KMS-11 (cell line): ENCODE results near the gene PTMA.
A peak's percentile ranks its signal among the peaks of the same experiment; 100 is the strongest.

Experiments
- H2AFZ ChIP-seq: fragments of 200-600 bp; sonication (generic); 2 replicates; pipeline ENCODE4 v1.6.1; 2016; ENCODE audit warnings: antibody characterized with exemption, mixed run types, low read depth
- H3K27ac ChIP-seq: fragments of 200-600 bp; sonication (generic); 2 replicates; pipeline ENCODE4 v1.6.1; 2016; ENCODE audit warnings: mild to moderate bottlenecking, mixed run types
- H3K27me3 ChIP-seq: fragments of 200-600 bp; sonication (generic); 2 replicates; pipeline ENCODE4 v1.6.1; 2017; ENCODE audit warnings: mild to moderate bottlenecking, low read depth, mixed run types, moderate library complexity; ENCODE audit not compliant: insufficient read depth
- H3K36me3 ChIP-seq: fragments of 200-600 bp; sonication (generic); 2 replicates; pipeline ENCODE4 v1.6.1; 2017; ENCODE audit warnings: mild to moderate bottlenecking, mixed run types; ENCODE audit not compliant: insufficient read depth
- H3K4me1 ChIP-seq: fragments of 200-600 bp; sonication (generic); 2 replicates; pipeline ENCODE4 v1.6.1; 2016; ENCODE audit warnings: mild to moderate bottlenecking, low read depth, mixed run types; ENCODE audit not compliant: poor library complexity, severe bottlenecking
- H3K4me2 ChIP-seq: fragments of 200-600 bp; sonication (generic); 2 replicates; pipeline ENCODE4 v1.7.0; 2016; ENCODE audit warnings: mild to moderate bottlenecking, mixed run types
- H3K4me3 ChIP-seq: fragments of 200-600 bp; sonication (generic); IDR thresholded peaks from 2 replicates; pipeline ENCODE4 v1.6.1; 2017; ENCODE audit warnings: low read depth, low read length, mixed read lengths; ENCODE audit not compliant: insufficient read depth
- H3K79me2 ChIP-seq: fragments of 200-600 bp; sonication (generic); 2 replicates; pipeline ENCODE4 v1.6.1; 2016; ENCODE audit warnings: low read depth, mixed run types; ENCODE audit not compliant: insufficient read depth
- H3K9ac ChIP-seq: fragments of 200-600 bp; sonication (generic); 2 replicates; pipeline ENCODE4 v1.6.1; 2016; ENCODE audit warnings: mild to moderate bottlenecking, mixed run types
- H4K20me1 ChIP-seq: fragments of 200-600 bp; sonication (generic); 2 replicates; pipeline ENCODE4 v1.6.1; 2016; ENCODE audit warnings: mild to moderate bottlenecking, mixed run types; ENCODE audit not compliant: insufficient read depth
- CTCF ChIP-seq: fragments of 200-600 bp; sonication (generic); conservative IDR thresholded peaks from 2 replicates; pipeline ENCODE4 v1.6.1; 2017; ENCODE audit warnings: low read depth, mild to moderate bottlenecking, antibody characterized with exemption, low read length, moderate library complexity, mixed read lengths

Gene PTMA

GRCh38 chr2:231686192-231687100, 21.9 kb upstream of the PTMA start:
- H3K79me2 ChIP-seq, result no peaks in the 10 kb centered on the region
- no peaks in the 10 kb centered on the region for H3K36me3 ChIP-seq
- no peak overlapping the region for H3K4me3 ChIP-seq
- H3K4me1 ChIP-seq, result peaks cover 44% of the 10 kb centered on the region
- no peaks in the 10 kb centered on the region for H3K27me3 ChIP-seq
- H3K4me2 ChIP-seq, result no peak overlapping the region
- no peak overlapping the region for H3K9ac ChIP-seq
- no peak overlapping the region; the same call in 1 of the 2 replicates for H2AFZ ChIP-seq
- no peak for TF ChIP-seq CTCF
- H4K20me1 ChIP-seq, result no peaks in the 10 kb centered on the region
- H3K27ac ChIP-seq, result no peak overlapping the region

GRCh38 chr2:231687133-231687852, 21.0 kb upstream of the PTMA start:
- Histone ChIP-seq H3K4me3 (no peak overlapping the region), H2AFZ (peak overlapping the region; percentile 54), H3K4me2 (no peak overlapping the region; the same call in 1 of the 2 replicates), H3K36me3 (no peaks in the 10 kb centered on the region), H3K4me1 (peaks cover 35% of the 10 kb centered on the region), H3K27ac (no peak overlapping the region), H3K79me2 (no peaks in the 10 kb centered on the region), H3K27me3 (no peaks in the 10 kb centered on the region), H4K20me1 (no peaks in the 10 kb centered on the region), H3K9ac (no peak overlapping the region; the same call in 1 of the 2 replicates)
- TF ChIP-seq CTCF, result peak; percentile 55

GRCh38 chr2:231687961-231688360, 20.4 kb upstream of the PTMA start:
- H3K4me1 ChIP-seq, result peaks cover 29% of the 10 kb centered on the region
- no peak overlapping the region for H3K9ac ChIP-seq
- no peak overlapping the region for H2AFZ ChIP-seq
- H3K4me3 ChIP-seq, result no peak overlapping the region
- no peaks in the 10 kb centered on the region for H3K36me3 ChIP-seq
- TF ChIP-seq CTCF, result no peak
- no peaks in the 10 kb centered on the region for H4K20me1 ChIP-seq
- H3K4me2 ChIP-seq, result no peak overlapping the region
- no peaks in the 10 kb centered on the region for H3K27me3 ChIP-seq
- no peaks in the 10 kb centered on the region for H3K79me2 ChIP-seq
- no peak overlapping the region for H3K27ac ChIP-seq

GRCh38 chr2:231688719-231689118, 19.6 kb upstream of the PTMA start:
- Histone ChIP-seq H2AFZ (no peak overlapping the region), H3K27ac (no peak overlapping the region), H3K79me2 (no peaks in the 10 kb centered on the region), H3K4me3 (no peak overlapping the region), H3K36me3 (no peaks in the 10 kb centered on the region), H3K4me2 (no peak overlapping the region), H3K27me3 (no peaks in the 10 kb centered on the region), H4K20me1 (no peaks in the 10 kb centered on the region), H3K4me1 (peaks cover 25% of the 10 kb centered on the region), H3K9ac (no peak overlapping the region)
- no peak for TF ChIP-seq CTCF
